ENCODE measurements around the gene SPATA17. TPM values are rescaled to one million over a fixed set of nuclear protein-coding genes. Genes with fewer than 3 reads are reported as not detected.

The SPATA17 gene
- total and polyA plus RNA-seq, 2 of the 8 experiments (the other 6 are each of a cell fraction or from before 2014, with no cell fraction given): 0.17 to 0.48 TPM

DNA sequence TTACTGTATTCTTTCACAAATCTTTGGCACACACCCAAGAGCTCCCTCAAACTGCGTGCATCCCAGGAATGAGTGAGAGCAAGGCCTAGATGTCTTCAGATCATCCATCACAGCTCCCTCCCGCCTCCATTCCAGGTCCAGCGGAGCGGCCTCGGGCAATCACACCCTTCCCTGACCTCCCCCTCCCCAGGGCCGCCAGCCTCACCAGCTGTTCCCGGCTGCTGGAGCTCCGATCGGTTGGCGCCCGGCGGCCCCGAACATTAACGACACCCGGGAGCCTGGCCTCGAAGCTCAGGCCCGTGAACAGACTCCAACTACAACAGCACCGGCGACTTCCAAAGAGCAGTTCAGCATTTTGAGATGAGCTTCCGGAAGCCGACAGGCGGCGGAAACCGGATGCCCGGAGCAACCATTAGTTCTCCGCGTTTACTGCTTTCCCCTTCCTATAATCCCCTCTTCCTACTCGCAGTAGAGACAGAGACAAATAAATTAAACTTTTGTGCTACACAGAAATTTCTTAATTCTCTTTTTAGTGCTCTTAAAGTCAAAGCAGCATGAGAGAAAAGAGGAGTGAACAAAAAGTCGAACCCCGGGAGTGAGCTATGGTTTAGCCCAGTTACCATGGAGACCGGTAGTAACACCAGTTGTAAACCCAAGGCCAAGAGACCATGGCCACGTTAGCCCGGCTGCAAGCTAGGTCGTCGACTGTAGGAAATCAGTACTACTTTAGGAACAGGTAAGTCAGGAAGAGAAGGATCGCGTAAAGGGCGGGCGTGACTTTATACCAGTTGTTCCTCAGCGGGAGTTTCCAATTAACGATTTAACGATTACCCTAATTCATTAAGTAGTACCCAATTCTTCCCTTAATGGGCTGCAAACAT, at the start of gene SPATA17, which contains the start of gene GPATCH2 (continued):
- TF ChIP-seq TEAD4 (IDR thresholded peaks at IDR 0.05; ENCODE audit: low read depth, low read length) (no peak), KDM4A (IDR thresholded peaks at IDR 0.05; ENCODE audit: low read depth, low read length, severe bottlenecking) (peak; percentile 80), SIRT6 (IDR thresholded peaks at IDR 0.05; ENCODE audit: low read length) (no peak), CEBPB (IDR thresholded peaks at IDR 0.05; ENCODE audit: low read depth, low read length) (no peak), RNF2 (IDR thresholded peaks at IDR 0.05; ENCODE audit: borderline replicate concordance, low read depth, low read length, missing control alignments, poor library complexity, severe bottlenecking) (no peak), CBX5 (IDR thresholded peaks at IDR 0.05; ENCODE audit: low read depth, low read length) (no peak), NRF1 (IDR thresholded peaks at IDR 0.05; ENCODE audit: low read depth, low read length) (no peak), YY1 (IDR thresholded peaks at IDR 0.05; ENCODE audit: low read depth, low read length) (peak; percentile 83), TAF1 (IDR thresholded peaks at IDR 0.05; ENCODE audit: low read depth, low read length) (peak; percentile 87), CHD2 (IDR thresholded peaks at IDR 0.05; ENCODE audit: low read length) (no peak), EP300 (IDR thresholded peaks at IDR 0.05; ENCODE audit: borderline replicate concordance in 1 of 2, low read depth in 2 of 2, low read length in 2 of 2) (peak in 1 of 2 experiments; percentile 98; a peak in 2 of 3 replicates), CTBP2 (IDR thresholded peaks at IDR 0.05; ENCODE audit: borderline replicate concordance, insufficient read depth, insufficient read length, low read length) (no peak), JUN (IDR thresholded peaks at IDR 0.05; ENCODE audit: low read depth, low read length) (no peak), POLR2A (IDR thresholded peaks at IDR 0.05; ENCODE audit: control extremely low read depth in 1 of 2, low read depth in 2 of 2, low read length in 2 of 2) (peak; percentile 71 to 86), POU5F1 (IDR thresholded peaks at IDR 0.05; ENCODE audit: low read depth, low read length) (no peak), CBX8 (IDR thresholded peaks at IDR 0.05; ENCODE audit: borderline replicate concordance, low read depth, low read length) (no peak), GABPA (IDR thresholded peaks at IDR 0.05; ENCODE audit: borderline replicate concordance, insufficient read depth, low read length) (peak; percentile 77; the same call in 1 of the 2 replicates), RAD21 (IDR thresholded peaks at IDR 0.05 in 1 of 2, conservative IDR thresholded peaks at IDR 0.05 in 1 of 2; ENCODE audit: low read depth in 2 of 2, low read length in 2 of 2) (no peak), SAP30 (IDR thresholded peaks at IDR 0.05; ENCODE audit: insufficient read depth, insufficient replicate concordance, low read length) (peak; percentile 93), NANOG (IDR thresholded peaks at IDR 0.05; ENCODE audit: insufficient read depth, low read depth, low read length, poor library complexity, severe bottlenecking) (no peak), SIN3A (conservative IDR thresholded peaks at IDR 0.05 in 1 of 2, IDR thresholded peaks at IDR 0.05 in 1 of 2; ENCODE audit: low read depth in 1 of 2, low read length in 2 of 2) (peak in 1 of 2 experiments; percentile 81; a peak in 2 of 4 replicates)
- TF ChIP-seq, protein P1, sequence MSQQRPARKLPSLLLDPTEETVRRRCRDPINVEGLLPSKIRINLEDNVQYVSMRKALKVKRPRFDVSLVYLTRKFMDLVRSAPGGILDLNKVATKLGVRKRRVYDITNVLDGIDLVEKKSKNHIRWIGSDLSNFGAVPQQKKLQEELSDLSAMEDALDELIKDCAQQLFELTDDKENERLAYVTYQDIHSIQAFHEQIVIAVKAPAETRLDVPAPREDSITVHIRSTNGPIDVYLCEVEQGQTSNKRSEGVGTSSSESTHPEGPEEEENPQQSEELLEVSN (IDR thresholded peaks at IDR 0.05): peak; percentile 42; the same call in 1 of the 2 replicates

Data from H1 (cell line).